ENCODE data around the gene KMT2E.

Gene KMT2E

DNA sequence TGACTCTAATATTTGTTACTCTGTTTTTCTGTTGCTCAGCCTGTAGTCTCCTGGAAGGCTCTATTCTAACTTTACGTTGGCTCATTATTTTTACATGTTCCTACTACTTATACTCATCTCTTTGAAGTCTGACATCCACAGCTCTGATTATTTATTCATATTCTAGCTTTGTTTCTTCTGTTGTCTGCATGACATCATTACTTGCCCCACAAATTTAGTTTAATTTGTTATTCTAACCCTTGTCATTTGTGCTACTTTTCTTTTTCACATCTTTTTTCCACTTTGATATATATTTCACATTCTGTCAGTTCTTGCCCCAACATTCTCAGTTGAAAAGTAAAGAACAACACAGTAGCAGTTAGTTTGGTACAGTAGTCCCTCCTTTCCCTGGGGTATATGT lies 51.1 kb downstream of the KMT2E start:
- Histone ChIP-seq H3K36me3 (ENCODE audit: control insufficient read depth, insufficient read depth, low read length) (no peaks in the 10 kb centered on the region), H3K4me3 (ENCODE audit: low read depth, low read length) (no peak overlapping the region), H3K4me1 (peaks cover 5% of the 10 kb centered on the region), H3K27me3 (ENCODE audit: control insufficient read depth, insufficient read depth, low read length) (no peaks in the 10 kb centered on the region), H3K27ac (no peak overlapping the region), H3K9ac (no peak overlapping the region), H3K79me2 (peaks cover 12% of the 10 kb centered on the region), H3K9me3 (ENCODE audit: control insufficient read depth, low read length) (no peaks in the 10 kb centered on the region), H2AFZ (no peak overlapping the region), H3K4me2 (ENCODE audit: low read length) (no peak overlapping the region)
- TF ChIP-seq, protein P1, sequence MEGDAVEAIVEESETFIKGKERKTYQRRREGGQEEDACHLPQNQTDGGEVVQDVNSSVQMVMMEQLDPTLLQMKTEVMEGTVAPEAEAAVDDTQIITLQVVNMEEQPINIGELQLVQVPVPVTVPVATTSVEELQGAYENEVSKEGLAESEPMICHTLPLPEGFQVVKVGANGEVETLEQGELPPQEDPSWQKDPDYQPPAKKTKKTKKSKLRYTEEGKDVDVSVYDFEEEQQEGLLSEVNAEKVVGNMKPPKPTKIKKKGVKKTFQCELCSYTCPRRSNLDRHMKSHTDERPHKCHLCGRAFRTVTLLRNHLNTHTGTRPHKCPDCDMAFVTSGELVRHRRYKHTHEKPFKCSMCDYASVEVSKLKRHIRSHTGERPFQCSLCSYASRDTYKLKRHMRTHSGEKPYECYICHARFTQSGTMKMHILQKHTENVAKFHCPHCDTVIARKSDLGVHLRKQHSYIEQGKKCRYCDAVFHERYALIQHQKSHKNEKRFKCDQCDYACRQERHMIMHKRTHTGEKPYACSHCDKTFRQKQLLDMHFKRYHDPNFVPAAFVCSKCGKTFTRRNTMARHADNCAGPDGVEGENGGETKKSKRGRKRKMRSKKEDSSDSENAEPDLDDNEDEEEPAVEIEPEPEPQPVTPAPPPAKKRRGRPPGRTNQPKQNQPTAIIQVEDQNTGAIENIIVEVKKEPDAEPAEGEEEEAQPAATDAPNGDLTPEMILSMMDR (IDR thresholded peaks at IDR 0.05): no peak

DNA sequence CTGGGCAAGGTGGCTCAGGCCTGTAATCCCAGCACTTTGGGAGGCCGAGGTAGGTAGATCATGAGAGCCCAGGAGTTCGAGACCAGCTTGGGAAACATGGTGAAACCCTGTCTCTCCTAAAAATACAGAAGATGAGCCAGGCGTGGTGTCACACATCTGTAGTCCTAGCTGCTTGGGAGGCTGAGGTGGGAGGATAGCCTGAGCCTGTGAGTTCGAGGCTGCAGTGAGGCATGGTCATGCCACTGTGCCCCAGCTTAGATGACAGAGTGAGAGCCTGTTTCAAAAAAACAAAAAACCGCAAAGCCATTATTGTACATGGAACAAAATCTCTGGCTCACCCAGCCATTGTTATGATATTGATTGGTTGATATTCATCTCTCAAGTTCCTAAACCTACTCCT lies 53.7 kb downstream of the KMT2E start:
- H3K36me3 ChIP-seq (ENCODE audit: control insufficient read depth, insufficient read depth, low read length): no peaks in the 10 kb centered on the region

DNA sequence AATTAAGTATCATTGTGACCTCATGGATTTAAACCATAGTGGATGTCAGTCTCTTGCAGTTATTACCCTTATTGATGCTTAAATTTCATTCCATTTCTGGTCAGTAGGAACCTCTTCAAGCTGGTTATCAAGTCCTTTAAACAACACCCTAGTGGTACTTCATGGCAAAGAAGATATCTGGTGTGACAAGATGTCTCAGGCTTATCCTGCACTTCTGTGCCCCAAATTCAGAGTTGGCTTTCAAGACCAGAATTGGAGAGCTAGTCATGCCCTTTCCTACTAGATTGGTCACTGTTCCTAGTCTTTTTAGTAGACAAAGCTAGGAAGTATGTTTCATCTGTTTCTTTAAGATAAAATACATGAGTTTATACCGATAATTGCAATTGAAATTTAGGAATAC lies 54.9 kb downstream of the KMT2E start:
- TF ChIP-seq, protein P1 (IDR thresholded peaks at IDR 0.05): no peak
- no peaks in the 10 kb centered on the region for H3K36me3 ChIP-seq (ENCODE audit: control insufficient read depth, insufficient read depth, low read length)
- no peaks in the 10 kb centered on the region for H3K9me3 ChIP-seq (ENCODE audit: control insufficient read depth, low read length)
- no peaks in the 10 kb centered on the region for H3K4me1 ChIP-seq
- no peak overlapping the region for H2AFZ ChIP-seq
- H3K4me3 ChIP-seq (ENCODE audit: low read depth, low read length): no peak overlapping the region
- peaks cover 8% of the 10 kb centered on the region for H3K79me2 ChIP-seq
- no peaks in the 10 kb centered on the region for H3K27me3 ChIP-seq (ENCODE audit: control insufficient read depth, insufficient read depth, low read length)
- no peak overlapping the region for H3K4me2 ChIP-seq (ENCODE audit: low read length)
- H3K27ac ChIP-seq: no peak overlapping the region
- no peak overlapping the region for H3K9ac ChIP-seq

More for the DNA sequence above, 53.7 kb downstream of the KMT2E start:
- no peaks in the 10 kb centered on the region for H3K4me1 ChIP-seq
- no peak overlapping the region for H2AFZ ChIP-seq
- no peaks in the 10 kb centered on the region for H3K9me3 ChIP-seq (ENCODE audit: control insufficient read depth, low read length)
- H3K4me3 ChIP-seq (ENCODE audit: low read depth, low read length): no peak overlapping the region
- H3K4me2 ChIP-seq (ENCODE audit: low read length): no peak overlapping the region
- H3K79me2 ChIP-seq: peaks cover 8% of the 10 kb centered on the region
- H3K27me3 ChIP-seq (ENCODE audit: control insufficient read depth, insufficient read depth, low read length): no peaks in the 10 kb centered on the region
- no peak overlapping the region for H3K9ac ChIP-seq
- H3K27ac ChIP-seq: no peak overlapping the region
- TF ChIP-seq, protein P1 (IDR thresholded peaks at IDR 0.05): no peak

DNA sequence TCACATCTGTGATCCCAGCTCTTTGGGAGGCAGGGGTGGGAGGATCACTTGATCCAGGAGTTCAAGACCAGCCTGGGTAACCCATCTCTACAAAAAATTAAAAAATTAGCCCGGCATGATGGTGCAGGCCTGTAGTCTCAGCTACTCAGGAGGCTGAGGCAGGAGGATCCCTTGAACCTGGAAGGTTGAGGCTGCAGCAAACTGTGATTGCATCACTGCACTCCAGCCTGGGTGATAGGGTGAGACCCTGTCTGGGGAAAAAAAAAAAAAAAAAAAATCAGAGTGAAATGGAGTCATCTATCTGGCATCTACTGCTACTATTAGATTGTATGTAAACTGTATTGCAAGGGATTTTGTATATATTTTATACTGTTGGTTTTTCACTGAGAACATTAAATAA lies 59.1 kb downstream of the KMT2E start:
- Histone ChIP-seq H3K27ac (no peak overlapping the region), H3K4me2 (ENCODE audit: low read length) (no peak overlapping the region), H3K79me2 (peaks cover 8% of the 10 kb centered on the region), H3K9me3 (ENCODE audit: control insufficient read depth, low read length) (no peaks in the 10 kb centered on the region), H3K4me3 (ENCODE audit: low read depth, low read length) (no peak overlapping the region), H3K9ac (no peak overlapping the region), H2AFZ (no peak overlapping the region), H3K27me3 (ENCODE audit: control insufficient read depth, insufficient read depth, low read length) (no peaks in the 10 kb centered on the region), H3K36me3 (ENCODE audit: control insufficient read depth, insufficient read depth, low read length) (no peaks in the 10 kb centered on the region), H3K4me1 (no peaks in the 10 kb centered on the region)
- TF ChIP-seq, protein P1 (IDR thresholded peaks at IDR 0.05): no peak

DNA sequence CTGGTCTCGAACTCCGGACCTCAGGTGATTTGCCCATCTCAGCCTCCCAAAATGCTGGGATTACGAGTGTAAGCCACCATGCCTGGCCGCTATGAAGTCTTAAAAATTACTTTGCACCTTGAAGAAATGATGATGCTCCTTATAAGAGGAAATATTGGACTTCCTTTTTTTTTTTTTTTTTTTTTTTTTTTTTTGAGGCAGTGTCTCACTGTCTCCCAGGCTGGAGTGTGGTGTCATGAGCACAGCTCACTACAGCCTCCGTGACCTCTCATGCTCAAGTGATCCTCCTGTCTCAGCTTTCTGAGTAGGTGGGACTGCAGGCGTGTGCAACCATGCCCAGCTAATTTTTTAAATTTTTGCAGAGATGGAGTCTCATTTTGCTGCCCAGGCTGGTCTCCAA lies 65.3 kb downstream of the KMT2E start:
- Histone ChIP-seq H3K4me2 (ENCODE audit: low read length) (no peak overlapping the region), H3K9ac (no peak overlapping the region), H3K27ac (no peak overlapping the region), H3K27me3 (ENCODE audit: control insufficient read depth, insufficient read depth, low read length) (no peaks in the 10 kb centered on the region), H3K9me3 (ENCODE audit: control insufficient read depth, low read length) (no peaks in the 10 kb centered on the region), H3K4me3 (ENCODE audit: low read depth, low read length) (no peak overlapping the region), H2AFZ (no peak overlapping the region), H3K36me3 (ENCODE audit: control insufficient read depth, insufficient read depth, low read length) (no peaks in the 10 kb centered on the region), H3K79me2 (no peaks in the 10 kb centered on the region), H3K4me1 (no peaks in the 10 kb centered on the region)
- TF ChIP-seq, protein P1 (IDR thresholded peaks at IDR 0.05): no peak
